ENCODE measurements around the gene LYZL6.

LYZL6 gene

DNA sequence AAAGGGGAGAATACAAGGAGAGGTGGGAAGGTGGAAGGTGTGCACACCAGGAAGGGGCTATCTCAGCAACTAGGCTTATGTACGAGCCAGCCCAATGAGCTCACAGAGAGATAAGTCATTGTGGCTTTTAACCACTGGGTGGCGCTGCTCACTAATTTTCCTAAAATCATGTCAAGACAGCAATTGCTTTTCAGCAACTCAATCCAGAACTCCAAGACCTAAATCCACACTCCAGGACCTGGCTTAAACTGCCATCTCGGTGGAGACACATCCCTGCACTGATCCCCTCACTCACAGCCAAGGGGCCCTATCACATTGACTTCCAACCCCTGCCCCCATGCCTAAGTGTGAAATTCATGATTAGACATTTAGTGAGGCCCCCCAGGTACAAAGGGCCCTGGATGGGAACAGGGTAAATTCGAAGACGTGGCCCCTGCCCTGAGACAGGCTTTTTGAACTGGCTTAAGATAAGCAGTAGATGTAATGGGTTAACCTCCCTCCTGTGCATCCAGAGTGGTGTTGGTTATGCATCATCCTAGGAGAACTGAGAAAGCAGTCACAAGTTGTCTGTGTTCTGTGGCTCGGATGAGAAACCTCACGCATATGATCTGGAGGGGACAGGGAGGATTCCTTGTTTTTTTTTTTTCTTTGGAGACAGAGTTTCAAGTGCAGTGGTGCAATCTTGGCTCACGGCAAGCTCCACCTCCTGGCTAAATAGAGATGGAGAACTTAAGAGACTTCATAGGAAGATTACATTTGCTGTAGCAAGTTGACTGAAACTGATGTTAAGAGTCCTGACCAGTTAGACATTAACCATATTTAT, 26.3 kb upstream of the LYZL6 start:
- peak; percentile 47 for DNase-seq (ENCODE audit: extremely low read depth, low read depth)
- TF ChIP-seq, protein P1, sequence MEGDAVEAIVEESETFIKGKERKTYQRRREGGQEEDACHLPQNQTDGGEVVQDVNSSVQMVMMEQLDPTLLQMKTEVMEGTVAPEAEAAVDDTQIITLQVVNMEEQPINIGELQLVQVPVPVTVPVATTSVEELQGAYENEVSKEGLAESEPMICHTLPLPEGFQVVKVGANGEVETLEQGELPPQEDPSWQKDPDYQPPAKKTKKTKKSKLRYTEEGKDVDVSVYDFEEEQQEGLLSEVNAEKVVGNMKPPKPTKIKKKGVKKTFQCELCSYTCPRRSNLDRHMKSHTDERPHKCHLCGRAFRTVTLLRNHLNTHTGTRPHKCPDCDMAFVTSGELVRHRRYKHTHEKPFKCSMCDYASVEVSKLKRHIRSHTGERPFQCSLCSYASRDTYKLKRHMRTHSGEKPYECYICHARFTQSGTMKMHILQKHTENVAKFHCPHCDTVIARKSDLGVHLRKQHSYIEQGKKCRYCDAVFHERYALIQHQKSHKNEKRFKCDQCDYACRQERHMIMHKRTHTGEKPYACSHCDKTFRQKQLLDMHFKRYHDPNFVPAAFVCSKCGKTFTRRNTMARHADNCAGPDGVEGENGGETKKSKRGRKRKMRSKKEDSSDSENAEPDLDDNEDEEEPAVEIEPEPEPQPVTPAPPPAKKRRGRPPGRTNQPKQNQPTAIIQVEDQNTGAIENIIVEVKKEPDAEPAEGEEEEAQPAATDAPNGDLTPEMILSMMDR (IDR thresholded peaks at IDR 0.05; ENCODE audit: low read depth, low read length), result peak; percentile 76

DNA sequence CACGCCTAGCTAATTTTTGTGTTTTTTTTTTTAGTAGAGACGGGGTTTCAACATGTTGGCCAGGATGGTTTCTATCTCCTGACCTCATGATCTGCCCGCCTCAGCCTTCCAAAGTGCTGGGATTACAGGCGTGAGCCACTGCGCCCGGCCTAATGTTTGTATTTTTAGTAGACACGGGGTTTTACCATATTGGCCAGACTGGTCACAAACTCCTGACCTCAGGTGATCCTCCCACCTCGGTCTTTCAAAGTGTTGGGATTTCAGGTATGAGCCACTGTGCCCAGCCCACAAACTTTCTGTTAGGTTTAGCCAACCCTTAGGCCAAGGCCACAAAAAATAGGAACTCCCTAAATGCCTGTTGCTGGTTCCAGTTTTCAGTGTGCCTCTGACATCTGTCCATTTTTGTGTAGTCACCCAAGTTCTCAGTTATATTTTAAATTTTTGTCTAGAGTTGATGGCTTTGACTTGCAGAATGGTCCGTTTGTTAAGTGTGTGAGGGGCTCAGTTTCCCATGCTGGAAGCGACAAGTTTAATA, 25.1 kb upstream of the LYZL6 start:
- TF ChIP-seq, protein P1 (IDR thresholded peaks at IDR 0.05; ENCODE audit: low read depth, low read length), result no peak
- no peak for DNase-seq (ENCODE audit: extremely low read depth, low read depth)

DNA sequence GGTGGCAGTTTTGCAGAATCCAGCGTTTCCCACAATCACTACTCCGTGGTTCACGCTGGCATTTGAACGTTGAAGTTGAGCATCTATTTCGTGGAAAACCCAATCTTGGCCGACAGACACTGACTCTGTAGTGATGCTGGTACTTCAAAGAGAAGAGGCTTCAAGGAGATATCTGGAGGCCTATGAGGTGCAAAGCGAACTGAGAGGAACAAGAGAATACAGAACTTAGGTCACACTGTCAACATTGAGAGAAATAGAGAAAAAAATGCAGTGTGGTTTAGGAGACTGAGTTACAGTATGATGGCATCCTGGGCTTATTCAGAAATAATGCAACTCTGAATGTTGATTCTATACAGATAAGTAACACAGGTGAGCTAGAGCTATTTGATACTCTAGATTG, 21.8 kb upstream of the LYZL6 start:
- no peak for DNase-seq (ENCODE audit: extremely low read depth, low read depth)
- TF ChIP-seq, protein P1 (IDR thresholded peaks at IDR 0.05; ENCODE audit: low read depth, low read length), result no peak

DNA sequence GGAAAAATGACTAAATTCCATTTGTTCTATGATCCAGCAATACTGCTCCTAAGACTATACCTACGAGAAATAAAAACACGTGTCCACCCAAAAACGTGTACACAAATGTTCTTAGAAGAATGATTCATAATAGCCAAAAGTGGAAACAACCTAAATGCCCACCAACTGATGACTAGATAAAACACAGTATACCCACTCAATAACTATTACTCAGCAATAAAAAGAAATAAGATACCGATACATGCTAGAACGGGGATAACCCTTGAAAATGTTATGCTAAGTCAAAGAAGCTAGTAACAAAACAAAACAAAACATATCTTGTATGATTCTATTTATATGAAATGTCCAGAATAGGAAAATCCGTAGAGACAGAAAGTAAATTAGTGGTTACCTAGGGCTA, 20.1 kb upstream of the LYZL6 start:
- DNase-seq (ENCODE audit: extremely low read depth, low read depth), result no peak
- TF ChIP-seq, protein P1 (IDR thresholded peaks at IDR 0.05; ENCODE audit: low read depth, low read length), result no peak

DNA sequence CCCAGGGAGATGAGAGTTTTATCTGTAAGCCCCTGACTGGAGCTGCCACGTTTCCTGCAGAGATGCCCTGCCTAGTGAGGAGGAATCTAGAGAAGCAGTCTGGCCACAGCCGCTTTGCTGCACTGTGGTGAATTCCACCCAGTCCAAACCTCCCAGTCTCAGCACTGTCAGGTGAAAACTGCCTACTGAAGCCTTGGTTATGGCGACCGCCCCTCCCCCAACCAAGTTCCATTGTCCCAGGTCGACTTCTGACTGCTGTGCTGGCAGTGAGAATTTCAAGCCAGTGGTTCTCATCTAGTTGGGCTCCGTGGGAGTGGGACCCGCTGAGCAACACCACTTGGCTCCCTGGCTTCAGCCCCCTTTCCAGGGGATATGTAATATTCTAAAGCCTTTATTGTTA, 10.2 kb upstream of the LYZL6 start:
- TF ChIP-seq, protein P1 (IDR thresholded peaks at IDR 0.05; ENCODE audit: low read depth, low read length), result no peak
- DNase-seq (ENCODE audit: extremely low read depth, low read depth), result no peak

DNA sequence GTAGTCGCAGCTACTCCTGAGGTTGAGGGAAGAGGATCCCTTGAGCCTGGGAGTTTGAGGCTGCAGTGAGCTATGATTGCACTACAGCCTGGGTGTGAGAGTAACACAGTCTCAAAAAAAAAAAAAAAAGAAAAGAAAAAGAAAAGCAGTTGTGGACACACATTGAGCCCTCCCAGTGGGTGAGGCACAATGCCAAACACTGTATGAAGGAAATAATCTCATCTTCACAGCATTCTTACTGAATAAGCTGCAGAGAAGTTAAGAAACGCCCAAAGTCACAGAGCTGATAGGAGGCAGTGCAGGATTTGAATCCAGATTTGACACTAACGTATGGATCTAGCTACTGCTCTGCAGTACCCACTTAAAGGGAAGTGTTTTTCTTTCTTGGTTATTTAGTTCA, 5.9 kb upstream of the LYZL6 start:
- DNase-seq (ENCODE audit: extremely low read depth, low read depth), result no peak

DNA sequence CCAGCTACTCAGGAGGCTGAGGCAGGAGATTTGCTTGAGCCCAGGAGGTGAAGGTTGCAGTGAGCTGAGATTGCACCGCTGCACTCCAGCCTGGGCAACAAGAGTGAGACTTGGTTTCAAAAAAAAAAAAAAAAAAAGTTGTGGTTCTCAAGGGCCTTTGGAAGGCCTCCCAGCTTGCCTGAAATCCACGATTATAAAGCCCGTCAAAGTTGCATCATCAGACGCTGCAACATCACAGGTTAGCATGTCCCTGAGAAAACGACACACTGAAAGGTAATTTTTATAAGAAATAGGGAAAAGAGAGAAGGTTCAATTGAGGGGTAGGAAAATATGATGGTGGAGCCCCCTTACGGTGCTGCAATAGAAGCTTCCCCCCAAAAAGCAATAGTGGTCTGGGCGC, 4.6 kb upstream of the LYZL6 start:
- DNase-seq (ENCODE audit: extremely low read depth, low read depth), result no peak
- TF ChIP-seq, protein P1 (IDR thresholded peaks at IDR 0.05; ENCODE audit: low read depth, low read length), result no peak

More for the DNA sequence above, 5.9 kb upstream of the LYZL6 start:
- TF ChIP-seq, protein P1 (IDR thresholded peaks at IDR 0.05; ENCODE audit: low read depth, low read length), result no peak

All from AG09319 (cell line).